Measurements from ENCODE around the gene ZNF423.

DNA sequence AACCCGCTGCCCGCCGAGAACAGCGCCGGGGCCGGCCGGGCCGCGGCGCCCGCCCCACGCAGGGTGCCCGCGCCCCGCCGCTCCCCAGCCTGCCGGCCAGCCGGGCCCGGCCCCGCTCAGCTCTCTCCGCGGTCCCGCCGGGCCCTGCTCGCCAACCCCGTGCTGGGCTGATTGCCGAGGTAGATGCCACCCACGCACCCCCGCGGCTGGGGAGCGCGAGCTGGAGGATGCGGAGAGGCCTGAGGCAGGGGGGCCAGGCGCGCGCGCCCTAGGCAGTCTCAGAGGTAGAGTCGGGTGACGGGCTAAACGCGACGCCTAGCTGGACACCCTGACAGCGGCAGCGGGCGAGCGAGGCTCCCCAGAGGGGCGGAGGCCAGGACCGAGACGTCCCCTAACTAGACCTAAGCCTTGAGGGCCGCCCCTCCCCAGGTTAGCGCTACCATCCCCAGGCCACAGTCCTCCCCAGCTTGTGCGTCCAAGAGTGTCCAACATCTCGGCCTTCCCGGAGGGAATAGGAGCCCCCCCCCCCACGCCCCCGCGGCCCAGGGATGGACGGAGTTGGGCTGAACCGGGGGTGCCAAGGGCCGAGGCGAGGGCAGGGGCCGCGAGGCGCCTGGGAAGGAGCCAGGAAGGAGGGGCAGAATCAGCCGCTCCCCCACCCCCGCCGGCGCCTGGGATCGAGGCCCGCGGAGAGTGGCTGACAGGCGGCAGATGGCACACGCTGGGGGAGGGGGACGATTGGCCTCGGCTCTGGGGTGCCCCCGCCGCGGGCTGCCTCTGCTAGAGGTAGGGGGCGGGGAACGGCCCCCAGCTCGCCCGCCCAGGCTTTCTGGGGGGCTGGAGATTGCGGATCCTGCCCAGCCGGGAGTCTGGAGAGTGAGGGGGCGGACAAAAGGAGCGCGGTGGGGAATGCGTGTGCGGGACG, 2.5 kb upstream of the ZNF423 start:
- TF ChIP-seq, protein P1, sequence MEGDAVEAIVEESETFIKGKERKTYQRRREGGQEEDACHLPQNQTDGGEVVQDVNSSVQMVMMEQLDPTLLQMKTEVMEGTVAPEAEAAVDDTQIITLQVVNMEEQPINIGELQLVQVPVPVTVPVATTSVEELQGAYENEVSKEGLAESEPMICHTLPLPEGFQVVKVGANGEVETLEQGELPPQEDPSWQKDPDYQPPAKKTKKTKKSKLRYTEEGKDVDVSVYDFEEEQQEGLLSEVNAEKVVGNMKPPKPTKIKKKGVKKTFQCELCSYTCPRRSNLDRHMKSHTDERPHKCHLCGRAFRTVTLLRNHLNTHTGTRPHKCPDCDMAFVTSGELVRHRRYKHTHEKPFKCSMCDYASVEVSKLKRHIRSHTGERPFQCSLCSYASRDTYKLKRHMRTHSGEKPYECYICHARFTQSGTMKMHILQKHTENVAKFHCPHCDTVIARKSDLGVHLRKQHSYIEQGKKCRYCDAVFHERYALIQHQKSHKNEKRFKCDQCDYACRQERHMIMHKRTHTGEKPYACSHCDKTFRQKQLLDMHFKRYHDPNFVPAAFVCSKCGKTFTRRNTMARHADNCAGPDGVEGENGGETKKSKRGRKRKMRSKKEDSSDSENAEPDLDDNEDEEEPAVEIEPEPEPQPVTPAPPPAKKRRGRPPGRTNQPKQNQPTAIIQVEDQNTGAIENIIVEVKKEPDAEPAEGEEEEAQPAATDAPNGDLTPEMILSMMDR (IDR thresholded peaks at IDR 0.05; ENCODE audit: low read length), result no peak
- no peak for TF ChIP-seq EZH2 (IDR thresholded peaks at IDR 0.05; ENCODE audit: borderline replicate concordance, low read length)
